NCI-H510A treated with DMSO at 0.1 percent for 48 hours (cell line): ENCODE data around the gene KRTAP10-11.
"Not testable (repeated sequence)": the region's sequence is repeated elsewhere in the genome, so short reads cannot be mapped to it uniquely, and the experiment has no call there.

Source experiments
- DNase-seq: peaks from one replicate; lab custom pipeline; 2025; lab: John Stamatoyannopoulos, UW

KRTAP10-11 gene, protein sequence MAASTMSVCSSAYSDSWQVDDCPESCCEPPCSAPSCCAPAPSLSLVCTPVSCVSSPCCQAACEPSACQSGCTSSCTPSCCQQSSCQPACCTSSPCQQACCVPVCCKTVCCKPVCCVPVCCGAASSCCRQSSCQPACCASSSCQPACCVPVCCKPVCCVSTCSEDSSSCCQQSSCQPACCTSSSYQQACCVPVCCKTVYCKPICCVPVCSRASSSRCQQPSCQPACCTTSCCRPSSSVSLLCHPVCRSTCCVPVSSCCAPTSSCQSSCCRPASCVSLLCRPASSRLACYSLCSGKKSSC

DNA sequence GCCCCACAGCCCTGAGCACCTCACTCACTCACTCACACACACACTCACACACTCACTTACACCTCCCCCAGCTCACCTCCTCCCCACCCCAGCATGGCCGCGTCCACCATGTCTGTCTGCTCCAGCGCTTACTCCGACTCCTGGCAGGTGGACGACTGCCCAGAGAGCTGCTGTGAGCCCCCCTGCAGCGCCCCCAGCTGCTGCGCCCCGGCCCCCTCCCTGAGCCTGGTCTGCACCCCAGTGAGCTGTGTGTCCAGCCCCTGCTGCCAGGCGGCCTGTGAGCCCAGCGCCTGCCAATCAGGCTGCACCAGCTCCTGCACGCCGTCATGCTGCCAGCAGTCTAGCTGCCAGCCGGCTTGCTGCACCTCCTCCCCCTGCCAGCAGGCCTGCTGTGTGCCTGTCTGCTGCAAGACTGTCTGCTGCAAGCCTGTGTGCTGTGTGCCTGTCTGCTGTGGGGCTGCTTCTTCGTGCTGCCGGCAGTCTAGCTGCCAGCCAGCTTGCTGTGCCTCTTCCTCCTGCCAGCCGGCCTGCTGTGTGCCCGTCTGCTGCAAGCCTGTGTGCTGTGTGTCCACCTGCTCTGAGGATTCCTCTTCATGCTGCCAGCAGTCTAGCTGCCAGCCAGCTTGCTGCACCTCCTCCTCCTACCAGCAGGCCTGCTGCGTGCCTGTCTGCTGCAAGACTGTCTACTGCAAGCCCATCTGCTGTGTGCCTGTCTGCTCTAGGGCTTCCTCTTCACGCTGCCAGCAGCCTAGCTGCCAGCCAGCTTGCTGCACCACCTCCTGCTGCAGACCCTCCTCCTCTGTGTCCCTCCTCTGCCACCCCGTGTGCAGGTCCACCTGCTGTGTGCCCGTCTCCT lies at the start of gene KRTAP10-11:
Gene KRTAP10-11, plus strand, starts transcription at position 49 of the 856 bp plus-strand sequence. Its CDS starts 45 bp downstream, at position 94.
- not testable (repeated sequence) for DNase-seq

DNA sequence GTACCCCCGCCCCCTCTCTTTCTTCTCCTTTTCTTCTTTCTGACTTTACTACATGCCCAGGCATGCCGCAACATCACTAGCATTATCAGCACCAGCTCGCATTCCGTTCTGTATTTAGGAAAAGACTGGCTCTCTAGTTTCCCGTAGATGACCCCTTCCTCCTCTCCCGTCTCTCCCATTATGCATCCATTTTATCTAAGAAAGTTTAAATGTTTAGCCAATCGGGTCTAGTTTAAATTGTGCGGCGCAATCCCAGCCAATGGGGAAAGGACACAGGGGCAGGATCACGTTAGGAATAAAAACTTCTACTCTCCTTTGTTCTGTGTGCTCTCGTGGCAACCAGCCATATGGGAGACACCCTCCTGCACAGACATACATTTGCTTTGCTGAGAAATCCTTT lies 48.2 kb upstream of the KRTAP10-11 start:
- DNase-seq = no peak

DNA sequence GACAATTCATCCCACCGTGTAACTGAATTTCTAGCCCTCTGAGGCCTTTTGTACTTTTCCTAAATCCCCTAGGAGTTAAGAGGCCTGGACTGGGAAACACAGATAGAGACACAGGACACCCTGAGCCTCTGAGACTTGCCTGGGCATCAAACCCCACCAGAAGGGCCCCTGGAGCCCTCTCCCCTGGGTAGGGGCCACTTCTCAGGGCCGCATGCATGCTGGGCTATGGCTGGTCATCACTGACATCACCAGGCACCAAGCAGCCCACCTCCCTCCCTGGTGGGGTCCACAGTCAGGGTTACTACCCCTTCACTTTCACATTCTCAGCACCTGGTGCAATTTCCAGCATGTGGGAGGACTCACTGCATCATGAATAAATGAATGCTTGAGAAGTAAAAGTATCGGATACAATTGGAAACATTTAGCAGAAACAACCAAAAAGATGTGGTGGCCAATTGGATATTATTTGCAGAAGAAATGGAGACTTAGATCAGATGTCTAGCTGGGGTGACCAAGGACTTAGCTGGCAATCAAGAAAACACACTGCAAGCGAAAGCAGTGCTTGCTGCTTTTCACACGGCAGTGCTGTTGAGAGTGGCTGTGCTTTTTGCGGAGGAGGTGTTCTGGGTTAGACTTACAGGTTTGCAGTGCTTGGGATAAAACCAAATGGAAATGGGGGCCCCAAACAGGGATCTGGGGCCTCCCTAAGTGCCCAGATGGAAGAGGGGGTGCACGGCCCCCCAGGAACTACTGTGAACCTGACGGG lies 46.8 kb upstream of the KRTAP10-11 start:
- no peak for DNase-seq

DNA sequence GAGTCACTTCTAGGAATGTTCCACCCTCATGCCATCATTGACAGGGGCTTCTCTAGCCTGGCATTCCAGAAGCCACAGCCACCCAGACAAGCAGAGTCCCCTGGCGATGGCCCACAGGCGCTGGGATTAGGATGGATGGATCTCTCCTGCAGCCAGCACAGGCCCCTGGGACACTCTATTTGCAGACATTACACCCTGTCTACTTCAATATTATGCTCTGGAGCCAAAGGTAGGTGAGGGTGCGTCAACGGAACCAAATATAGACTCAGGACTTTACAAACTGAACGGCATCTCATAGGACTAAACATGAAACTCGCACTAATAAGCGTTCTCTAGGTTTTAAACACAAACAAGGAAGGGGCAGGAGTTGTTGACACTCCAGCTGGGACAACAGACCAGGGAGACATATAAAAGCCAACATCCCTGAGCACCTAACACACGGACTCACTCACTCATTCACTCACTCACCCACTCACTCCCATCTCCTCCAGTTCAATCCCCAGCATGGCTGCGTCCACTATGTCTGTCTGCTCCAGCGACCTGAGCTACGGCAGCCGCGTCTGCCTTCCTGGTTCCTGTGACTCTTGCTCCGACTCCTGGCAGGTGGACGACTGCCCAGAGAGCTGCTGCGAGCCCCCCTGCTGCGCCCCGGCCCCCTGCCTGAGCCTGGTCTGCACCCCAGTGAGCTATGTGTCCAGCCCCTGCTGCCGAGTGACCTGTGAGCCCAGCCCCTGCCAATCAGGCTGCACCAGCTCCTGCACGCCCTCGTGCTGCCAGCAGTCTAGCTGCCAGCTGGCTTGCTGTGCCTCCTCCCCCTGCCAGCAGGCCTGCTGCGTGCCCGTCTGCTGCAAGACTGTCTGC lies 45.9 kb upstream of the KRTAP10-11 start, which contains the start of gene KRTAP10-7:
Gene KRTAP10-7, plus strand, starts transcription at position 480 of the 861 bp plus-strand sequence. Its CDS starts 25 bp downstream, at position 505.
- not testable (repeated sequence) for DNase-seq

DNA sequence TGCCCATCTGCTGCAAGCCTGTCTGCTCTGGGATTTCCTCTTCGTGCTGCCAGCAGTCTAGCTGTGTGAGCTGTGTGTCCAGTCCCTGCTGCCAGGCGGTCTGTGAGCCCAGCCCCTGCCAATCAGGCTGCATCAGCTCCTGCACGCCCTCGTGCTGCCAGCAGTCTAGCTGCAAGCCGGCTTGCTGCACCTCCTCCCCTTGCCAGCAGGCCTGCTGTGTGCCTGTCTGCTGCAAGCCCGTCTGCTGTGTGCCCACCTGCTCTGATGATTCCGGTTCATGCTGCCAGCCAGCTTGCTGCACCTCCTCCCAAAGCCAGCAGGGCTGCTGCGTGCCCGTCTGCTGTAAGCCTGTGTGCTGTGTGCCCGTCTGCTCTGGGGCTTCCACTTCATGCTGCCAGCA lies 45.1 kb upstream of the KRTAP10-11 start:
- DNase-seq = not testable (repeated sequence)

DNA sequence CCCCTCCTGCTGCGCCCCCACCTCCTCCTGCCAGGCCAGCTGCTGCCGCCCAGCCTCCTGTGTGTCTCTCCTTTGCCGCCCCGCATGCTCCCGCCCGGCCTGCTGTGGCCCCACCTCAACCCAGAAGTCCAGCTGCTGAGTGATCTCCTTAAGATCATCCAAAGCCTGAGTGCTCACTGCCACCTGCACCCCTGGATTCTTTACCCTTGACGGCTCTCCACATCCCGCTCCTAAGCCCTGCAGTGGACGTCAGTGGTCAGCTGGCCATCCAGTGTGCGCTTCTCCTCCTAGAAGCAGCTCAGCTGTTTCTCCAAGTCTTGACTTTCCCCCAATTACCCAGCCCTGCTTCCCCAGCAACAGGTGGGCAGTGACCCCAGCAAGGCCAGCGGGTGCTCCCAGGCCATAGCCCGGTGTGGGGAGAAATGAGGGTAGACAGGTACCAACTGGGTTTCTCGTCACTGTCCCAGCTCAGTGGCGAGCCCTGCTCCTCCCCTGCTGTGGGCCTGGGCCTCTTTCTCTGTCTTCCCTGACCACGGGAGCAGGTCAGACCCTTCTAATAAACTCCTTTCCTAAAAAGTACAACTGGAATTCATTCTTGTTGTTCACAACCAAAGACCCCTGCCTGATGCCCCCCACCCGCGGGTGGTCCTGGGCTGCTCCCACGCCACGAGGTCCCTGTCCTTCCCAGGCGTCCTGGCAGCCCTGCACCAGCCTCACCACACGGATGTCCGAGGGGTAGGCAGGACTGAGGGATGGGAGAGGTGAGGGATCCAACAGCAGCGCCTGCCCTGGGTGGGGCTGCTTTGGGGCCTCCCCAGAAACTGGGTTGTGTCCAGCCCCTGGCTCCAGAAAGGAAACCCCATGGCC lies 44.4 kb upstream of the KRTAP10-11 start:
- no peak for DNase-seq

DNA sequence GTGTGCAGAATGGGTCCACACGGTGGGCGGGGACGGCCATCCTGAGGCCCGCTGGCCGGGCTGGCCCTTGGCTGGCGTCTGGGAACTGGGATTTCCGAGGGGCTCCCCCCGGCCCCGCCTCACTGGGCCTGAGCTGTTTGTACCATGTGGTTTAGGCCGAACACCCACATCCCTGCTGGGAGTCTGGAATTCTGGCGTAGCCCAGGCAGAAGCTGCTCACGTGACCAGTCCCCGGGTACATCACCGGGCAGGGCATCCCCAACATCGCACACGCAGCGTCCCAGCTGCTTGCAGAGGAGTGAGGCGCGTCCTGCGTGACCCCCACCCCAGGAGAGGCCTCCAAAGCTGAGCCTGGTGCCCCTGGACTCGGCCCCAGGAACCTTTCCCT lies 43.8 kb upstream of the KRTAP10-11 start:
- no peak for DNase-seq

DNA sequence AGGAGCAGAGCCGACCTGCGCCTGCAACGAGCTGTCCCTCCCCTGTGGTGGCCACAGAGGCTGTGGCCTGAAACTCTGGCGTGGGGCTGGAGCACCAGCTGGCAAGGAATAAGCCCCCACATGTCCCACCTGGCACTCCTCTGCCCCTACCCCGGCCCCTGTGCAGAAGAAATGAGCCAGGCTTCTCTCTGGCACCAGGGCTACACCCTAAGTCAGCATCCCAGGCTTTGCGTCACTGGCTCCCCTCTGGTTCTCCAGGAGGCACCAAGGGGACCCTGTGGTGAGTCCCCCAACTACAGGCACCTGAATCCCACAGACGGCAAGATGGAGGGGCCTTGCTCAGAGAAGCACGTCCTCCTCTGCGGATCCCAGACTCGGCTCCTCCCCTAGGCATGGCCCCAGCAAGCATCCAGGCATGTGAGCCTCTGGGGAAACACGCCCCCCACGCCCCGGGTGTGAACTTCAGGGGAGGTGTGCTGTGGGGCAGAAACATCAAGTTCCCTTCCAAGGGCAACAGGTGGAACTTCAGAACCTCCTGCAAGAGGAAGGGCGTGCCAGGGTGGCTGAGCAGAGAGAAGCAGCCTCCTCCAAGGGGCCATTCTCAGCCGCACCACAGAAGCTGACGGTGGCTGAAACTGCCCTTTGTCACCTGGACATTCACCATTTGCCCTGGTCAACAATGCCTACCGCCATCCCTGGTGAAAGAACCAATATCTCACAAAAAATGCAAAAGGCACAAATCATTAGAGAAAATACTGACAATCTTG lies 42.9 kb upstream of the KRTAP10-11 start:
- no peak for DNase-seq

DNA sequence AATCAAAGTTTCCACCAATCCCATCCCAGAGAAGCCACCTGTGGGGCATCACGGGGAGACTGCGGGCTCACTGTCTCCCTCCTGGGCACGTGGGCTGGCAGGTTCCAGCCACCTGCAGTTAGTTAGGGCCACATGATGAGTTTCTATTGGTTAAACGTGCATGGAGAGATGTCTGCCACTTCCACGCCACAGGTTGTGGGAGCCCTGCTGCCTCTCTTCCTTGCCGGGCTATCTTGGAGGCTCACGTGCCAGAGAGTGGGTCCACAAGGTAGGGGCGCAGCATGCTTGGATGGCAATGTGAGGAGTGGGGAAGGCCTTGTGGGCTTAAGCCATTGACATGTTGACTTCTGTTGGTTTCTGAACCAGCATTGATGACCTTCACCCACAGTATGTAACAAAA lies 42.3 kb upstream of the KRTAP10-11 start:
- no peak for DNase-seq

DNA sequence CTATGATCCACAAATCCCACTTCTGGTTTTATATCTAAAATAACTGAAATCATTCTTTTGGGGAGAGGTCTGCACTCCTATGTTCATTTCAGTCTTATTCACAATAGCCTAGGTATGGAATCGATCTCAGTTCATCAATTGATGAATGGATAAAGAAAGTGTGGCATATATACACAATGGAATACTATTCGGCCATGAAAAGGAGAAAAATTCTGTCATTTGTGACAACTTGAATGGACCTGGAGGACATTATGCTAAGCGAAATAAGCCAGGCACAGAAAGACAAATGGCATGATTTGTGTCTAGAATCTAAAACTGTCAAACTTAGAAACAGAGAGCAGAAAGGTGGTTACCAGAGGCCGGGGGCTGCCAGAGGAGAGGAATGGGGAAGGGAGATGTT lies 39.7 kb upstream of the KRTAP10-11 start:
- no peak for DNase-seq

DNA sequence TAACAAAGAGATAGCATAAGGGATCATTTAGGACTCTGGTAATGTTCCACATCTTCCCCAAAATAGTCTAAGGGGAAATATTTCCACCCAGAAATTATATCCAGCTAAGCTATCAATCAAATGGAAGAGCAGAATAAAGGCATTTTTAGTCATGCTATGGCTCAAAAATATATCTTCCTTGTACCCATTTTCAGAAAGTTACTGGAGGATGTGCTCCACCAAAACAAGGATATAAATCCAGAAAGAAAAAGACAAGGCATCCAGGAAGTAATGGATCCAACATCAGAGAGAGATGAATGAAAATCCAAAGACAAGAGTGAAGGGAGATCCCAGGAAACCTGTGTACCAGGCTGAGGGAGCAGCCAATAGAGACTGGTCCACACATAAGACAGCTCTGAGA lies 37.0 kb upstream of the KRTAP10-11 start:
- no peak for DNase-seq

DNA sequence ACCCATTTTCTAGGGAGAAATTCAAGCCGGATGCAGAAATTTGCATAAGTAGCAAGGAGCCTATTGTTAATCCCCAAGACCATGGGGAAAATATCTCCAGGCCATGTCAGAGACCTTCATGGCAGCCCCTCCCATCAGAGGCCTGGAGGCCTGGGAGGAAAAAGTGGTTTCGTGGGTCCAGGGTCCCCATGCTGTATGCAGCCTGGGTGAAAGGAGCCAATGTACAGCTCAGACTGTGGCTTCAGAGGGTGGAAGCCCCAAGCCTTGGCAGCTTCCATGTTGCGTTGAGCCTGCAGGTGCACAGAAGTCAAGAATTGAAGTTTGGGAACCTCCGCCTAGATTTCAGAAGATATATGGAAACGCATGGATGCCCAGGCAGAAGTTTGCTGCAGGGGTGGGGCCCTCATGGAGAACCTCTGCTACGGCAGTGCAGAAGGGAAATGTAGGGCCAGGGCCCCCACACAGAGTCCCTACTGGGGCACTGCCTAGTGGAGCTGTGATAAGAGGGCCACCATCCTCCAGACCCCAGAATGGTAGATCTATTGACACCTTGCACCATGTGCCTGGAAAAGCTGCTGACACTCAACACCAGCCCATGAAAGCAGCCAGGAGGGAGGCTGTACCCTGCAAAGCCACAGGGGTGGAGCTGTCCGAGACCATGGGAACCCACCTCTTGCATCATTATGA lies 35.9 kb upstream of the KRTAP10-11 start:
- not testable (repeated sequence) for DNase-seq

DNA sequence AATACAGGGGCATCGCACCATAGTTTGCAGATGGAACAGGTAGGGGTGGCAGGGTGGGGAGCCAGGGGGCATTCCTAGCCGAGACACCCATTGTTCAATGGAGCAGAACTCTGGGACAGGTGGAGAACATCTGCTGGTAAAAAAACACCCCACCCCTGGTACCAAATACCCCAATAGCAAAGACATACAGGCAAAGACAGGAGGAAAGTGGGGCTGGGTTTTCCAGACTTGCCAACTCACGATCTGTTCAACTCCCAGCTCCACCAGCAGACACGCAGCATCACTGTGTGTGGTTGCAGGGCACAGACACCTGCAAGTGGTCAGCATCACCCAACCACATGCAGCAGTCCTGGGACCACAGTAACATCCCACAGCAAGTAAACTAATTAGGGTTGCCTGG lies 34.7 kb upstream of the KRTAP10-11 start:
- DNase-seq = no peak

DNA sequence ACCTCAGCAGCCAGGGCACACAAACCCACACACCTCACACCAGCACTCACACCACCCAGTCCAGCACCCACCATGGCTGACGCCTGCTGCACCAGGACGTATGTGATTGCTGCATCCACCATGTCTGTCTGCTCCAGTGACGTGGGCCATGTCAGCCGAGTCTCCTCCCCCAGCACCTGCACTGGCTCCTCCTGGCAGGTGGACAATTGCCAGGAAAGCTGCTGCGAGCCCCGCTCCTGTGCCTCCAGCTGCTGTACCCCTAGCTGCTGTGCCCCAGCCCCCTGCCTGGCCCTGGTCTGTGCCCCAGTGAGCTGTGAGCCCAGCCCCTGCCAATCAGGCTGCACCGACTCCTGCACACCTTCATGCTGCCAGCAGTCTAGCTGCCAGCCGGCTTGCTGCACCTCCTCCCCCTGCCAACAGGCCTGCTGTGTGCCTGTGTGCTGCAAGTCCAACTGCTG lies 34.2 kb upstream of the KRTAP10-11 start, which contains the start of gene KRTAP10-8:
Gene KRTAP10-8, plus strand, starts transcription at position 51 of the 458 bp plus-strand sequence. Its CDS starts 22 bp downstream, at position 73.
- no peak for DNase-seq

DNA sequence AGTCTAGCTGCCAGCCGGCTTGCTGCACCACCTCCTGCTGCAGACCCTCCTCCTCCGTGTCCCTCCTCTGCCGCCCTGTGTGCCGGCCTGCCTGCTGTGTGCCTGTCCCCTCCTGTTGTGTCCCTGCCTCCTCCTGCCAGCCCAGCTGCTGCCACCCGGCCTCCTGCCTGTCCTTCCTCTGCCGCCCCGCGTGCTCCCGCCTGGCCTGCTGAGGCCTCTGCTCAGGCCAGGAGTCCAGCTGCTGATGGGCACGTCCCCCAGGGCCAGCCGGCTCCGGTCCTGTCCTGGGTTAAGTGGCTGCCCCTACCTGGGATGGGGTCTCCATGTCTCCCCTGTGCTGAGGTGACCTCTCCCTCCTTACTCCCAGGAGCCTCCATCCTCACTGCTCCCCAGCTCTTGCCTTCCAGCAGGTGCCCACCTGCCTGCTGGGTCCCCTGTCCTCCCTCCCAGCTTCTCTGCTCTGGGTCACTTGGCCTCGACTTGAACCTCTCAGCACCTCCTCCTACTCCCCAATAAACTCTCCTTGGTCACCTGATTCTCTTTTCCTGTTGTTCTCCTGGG lies 33.5 kb upstream of the KRTAP10-11 start:
- no peak for DNase-seq

DNA sequence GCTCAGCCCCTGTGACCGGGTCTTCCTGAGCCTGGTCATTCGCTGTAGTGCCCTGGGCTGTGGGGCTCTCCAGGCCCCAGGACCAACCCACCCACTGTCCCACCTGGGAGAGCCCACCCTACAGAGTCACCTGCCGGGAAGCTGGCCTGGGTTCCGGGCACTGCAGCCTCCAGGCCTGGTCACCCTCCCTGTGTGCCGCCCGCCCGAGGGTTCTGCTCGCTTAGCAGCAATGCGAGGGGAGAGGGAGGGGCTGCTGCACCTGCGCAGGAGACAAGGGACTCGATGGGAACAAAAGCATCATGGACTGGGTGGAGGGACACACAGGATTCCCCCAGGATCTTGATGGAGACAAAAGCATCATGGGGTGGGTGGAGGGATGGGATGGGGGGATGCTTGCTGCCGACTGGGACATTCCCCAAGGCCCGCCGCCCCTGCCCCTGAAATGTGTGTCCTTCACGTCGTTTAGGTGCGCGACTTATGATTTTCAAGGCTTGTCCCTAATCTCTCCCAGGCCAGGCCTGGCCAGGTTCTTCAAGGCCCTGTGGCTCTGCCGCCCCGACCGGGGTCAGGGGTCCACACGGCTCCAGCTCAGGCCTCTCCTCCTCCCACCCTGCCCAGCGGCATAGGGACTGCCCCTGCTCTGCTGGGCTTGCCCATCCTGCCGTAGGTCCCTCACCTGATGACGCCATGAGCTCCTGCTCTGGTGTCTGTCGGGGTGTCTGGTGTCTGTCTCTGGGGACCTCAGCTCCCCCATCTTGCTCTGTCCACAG lies 32.6 kb upstream of the KRTAP10-11 start:
- no peak for DNase-seq

DNA sequence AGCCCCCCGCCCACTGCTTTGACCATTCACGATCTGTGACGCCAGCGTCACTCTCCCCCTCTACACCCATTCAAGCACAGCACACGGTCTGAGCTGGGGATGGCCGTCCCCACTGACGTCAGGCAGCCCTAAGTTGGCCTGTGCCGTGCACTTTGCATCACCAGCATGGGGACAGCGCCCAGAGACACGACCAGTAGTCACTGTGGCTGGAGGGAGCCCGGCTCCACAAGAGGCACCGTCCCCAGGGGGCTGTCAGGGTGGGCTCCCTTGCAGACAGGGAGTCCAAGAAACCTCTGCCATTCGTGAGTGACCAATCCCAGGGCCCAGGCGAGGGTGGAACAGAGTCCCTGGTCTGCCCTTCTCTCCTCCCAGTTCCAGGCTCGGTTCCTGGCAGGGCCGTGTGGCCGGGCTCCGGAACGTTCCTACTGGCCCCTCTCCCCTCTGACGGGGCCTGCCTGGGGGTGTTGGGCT lies 32.0 kb upstream of the KRTAP10-11 start:
- no peak for DNase-seq
